Right lobe of liver (tissue), 4 donors: ENCODE results near the gene MPV17.
A peak's percentile ranks its signal among the peaks of the same experiment; 100 is the strongest.

Source experiments
- POLR2A ChIP-seq: fragments of 450-650 bp; IDR thresholded peaks from one replicate; pipeline ENCODE4 v1.6.1; 2017; ENCODE audit warnings: antibody characterized with exemption, mild to moderate bottlenecking
- TF ChIP-seq, protein P1 (sequence below), 4 donors: fragments of 200-600 bp in 3 of 4; fragments of 450-650 bp in 1 of 4; IDR thresholded peaks; one replicate each; pipeline versions ENCODE4 v1.5.1 to v1.8.0; 2016 to 2022; ENCODE audit warnings: antibody characterized with exemption in 4 of 4, mild to moderate bottlenecking in 2 of 4
- donor health status: DM: no; HTN: no; CAD: no.
- donor health status: DM: no; HTN: no; CAD: no.
- donor health status: DM: no; HTN: yes; CAD: no.

DNA sequence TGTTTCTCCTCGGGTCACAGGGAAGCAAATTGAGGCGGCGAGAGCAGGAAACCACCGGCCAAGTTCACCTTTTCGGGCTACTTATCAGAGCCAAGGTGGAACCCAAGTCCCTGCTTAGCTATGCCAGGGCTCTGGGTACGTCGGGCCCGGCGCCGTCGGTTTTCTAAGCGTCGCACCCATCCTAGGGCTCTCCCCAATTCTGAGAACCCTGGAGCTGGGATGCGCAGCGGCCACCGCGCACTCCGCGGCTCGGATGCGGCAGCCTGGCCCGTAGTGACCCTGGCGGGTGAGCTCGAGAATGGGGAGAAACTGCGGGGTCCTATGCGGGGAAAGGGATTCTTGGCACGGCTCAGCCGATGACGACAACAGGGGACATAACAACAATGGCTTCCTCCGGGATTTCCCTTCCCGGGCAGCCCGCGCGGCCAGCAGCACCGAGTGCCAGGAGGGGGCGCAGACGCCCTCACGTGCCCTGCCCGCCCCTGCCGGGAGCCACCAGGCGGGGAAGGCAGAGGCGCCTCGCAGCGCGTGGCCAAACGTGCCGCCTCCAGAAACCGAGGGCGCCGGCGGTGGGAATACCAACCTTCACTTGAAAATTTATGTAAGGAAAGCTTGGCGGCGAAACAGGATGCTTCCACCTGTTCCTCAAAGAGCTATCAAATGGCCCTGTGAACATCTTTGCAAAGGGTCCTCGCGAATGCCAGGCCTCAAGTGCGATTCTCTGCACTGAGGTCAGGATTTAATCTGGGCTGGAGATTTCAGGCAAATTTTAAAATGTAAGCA lies 58.0 kb downstream of the MPV17 start:
- TF ChIP-seq, protein P1, sequence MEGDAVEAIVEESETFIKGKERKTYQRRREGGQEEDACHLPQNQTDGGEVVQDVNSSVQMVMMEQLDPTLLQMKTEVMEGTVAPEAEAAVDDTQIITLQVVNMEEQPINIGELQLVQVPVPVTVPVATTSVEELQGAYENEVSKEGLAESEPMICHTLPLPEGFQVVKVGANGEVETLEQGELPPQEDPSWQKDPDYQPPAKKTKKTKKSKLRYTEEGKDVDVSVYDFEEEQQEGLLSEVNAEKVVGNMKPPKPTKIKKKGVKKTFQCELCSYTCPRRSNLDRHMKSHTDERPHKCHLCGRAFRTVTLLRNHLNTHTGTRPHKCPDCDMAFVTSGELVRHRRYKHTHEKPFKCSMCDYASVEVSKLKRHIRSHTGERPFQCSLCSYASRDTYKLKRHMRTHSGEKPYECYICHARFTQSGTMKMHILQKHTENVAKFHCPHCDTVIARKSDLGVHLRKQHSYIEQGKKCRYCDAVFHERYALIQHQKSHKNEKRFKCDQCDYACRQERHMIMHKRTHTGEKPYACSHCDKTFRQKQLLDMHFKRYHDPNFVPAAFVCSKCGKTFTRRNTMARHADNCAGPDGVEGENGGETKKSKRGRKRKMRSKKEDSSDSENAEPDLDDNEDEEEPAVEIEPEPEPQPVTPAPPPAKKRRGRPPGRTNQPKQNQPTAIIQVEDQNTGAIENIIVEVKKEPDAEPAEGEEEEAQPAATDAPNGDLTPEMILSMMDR (IDR thresholded peaks at IDR 0.05) = peak; percentile 21 to 46 (median 41)
- TF ChIP-seq POLR2A = no peak
